ENCODE results near the gene DDX39B. TPM values are rescaled to one million over a fixed set of nuclear protein-coding genes. Genes with fewer than 3 reads are reported as not detected.
A peak's percentile ranks its signal among the peaks of the same experiment; 100 is the strongest.

DDX39B gene
- total RNA-seq, 1 experiment from 2014 or later, result 813 TPM

- Histone ChIP-seq H2BK20ac (ENCODE audit: low read depth, low read length, poor library complexity, severe bottlenecking) (no peak within 1 kb of the TSS), H2AFZ (ENCODE audit: low read length) (no peak within 1 kb of the TSS), H4K91ac (ENCODE audit: insufficient read length, low read depth, low read length) (no peak within 1 kb of the TSS), H3K18ac (ENCODE audit: insufficient read length, low read depth, low read length) (no peak within 1 kb of the TSS), H2BK15ac (ENCODE audit: low read depth, low read length) (no peak within 1 kb of the TSS), H3K4me2 (ENCODE audit: insufficient read depth, insufficient read length, low read length) (peak within 1 kb of the TSS; percentile 56), H3K56ac (ENCODE audit: insufficient read length, low read depth, low read length) (no peak within 1 kb of the TSS), H3K27ac (ENCODE audit: insufficient read length, low read depth, low read length) (no peak within 1 kb of the TSS), H3K9me3 (ENCODE audit: control insufficient read depth, low read depth, low read length) (no peaks in the 10 kb centered on the region), H2BK5ac (ENCODE audit: insufficient read length, low read length) (no peak within 1 kb of the TSS), H2BK12ac (ENCODE audit: insufficient read length, low read depth, low read length) (no peak within 1 kb of the TSS), H2BK120ac (ENCODE audit: low read depth, low read length, poor library complexity, severe bottlenecking) (no peak within 1 kb of the TSS), H3K79me2 (ENCODE audit: insufficient read depth, low read length) (no peaks in the 10 kb centered on the region; the same call in 1 of the 2 replicates), H3K4ac (ENCODE audit: low read depth, low read length) (no peak within 1 kb of the TSS), H3K23ac (ENCODE audit: insufficient read length, low read depth, low read length) (no peak within 1 kb of the TSS), H3K4me1 (ENCODE audit: insufficient read depth, low read length) (no peaks in the 10 kb centered on the region; the same call in 1 of the 2 replicates), H3K27me3 (ENCODE audit: insufficient read depth, low read length) (no peaks in the 10 kb centered on the region), H3K9ac (ENCODE audit: extremely low read depth, insufficient read length, low read length) (peak within 1 kb of the TSS; percentile 12), H4K20me1 (ENCODE audit: control insufficient read depth, insufficient read depth, insufficient read length) (no peaks in the 10 kb centered on the region), H4K5ac (ENCODE audit: insufficient read length, low read depth, low read length) (no peak within 1 kb of the TSS), H2AK5ac (ENCODE audit: insufficient read length, low read length) (no peak within 1 kb of the TSS), H3K14ac (ENCODE audit: insufficient read depth, low read length) (no peak within 1 kb of the TSS), H3K79me1 (ENCODE audit: insufficient read depth, low read depth, low read length, poor library complexity, severe bottlenecking) (peaks cover 3% of the 10 kb centered on the region), H3T11ph (ENCODE audit: low read length) (no peak within 1 kb of the TSS), H3K23me2 (ENCODE audit: insufficient read length, low read depth, low read length, poor library complexity, severe bottlenecking) (no peaks in the 10 kb centered on the region), H4K8ac (replicated peaks; ENCODE audit: insufficient read length, low read depth, low read length) (no peak within 1 kb of the TSS)
- no peaks in the 10 kb centered on the region for H3K27me3 Mint-ChIP-seq (ENCODE audit: low read depth)
- no CpG with 5 or more reads among the region's 11 CpGs for WGBS (ENCODE audit: extremely low coverage, insufficient read length, low lambda C conversion rate)
- H3K9me3 Mint-ChIP-seq, result no peaks in the 10 kb centered on the region; a peak in 1 of 5 replicates
- H3K27ac Mint-ChIP-seq, result peak within 1 kb of the TSS; percentile 83 to 97 (median 94)
- H3K4me1 Mint-ChIP-seq, result peaks cover 20 to 30% of the 10 kb centered on the region in 2 experiments
- H3K36me3 Mint-ChIP-seq (ENCODE audit: insufficient read depth in 1 of 3, low read depth in 3 of 3), result peaks cover 7 to 30% (median 22%) of the 10 kb centered on the region in 3 experiments
- DNase-seq, result peak; percentile 99
- peak within 1 kb of the TSS; percentile 70 to 84 for H3K4me3 Mint-ChIP-seq
- TF ChIP-seq CTCF (conservative IDR thresholded peaks at IDR 0.05), result peak; percentile 96
Observed at GRCh38 chr6:31546339-31546957, 4.6 kb upstream of the DDX39B start, which contains the start of gene ATP6V1G2. Gene ATP6V1G2, minus strand, starts transcription at chr6:31546608. Its CDS starts 49 bp downstream, at chr6:31546559.
